ENCODE data around the gene SLC45A1.

DNA sequence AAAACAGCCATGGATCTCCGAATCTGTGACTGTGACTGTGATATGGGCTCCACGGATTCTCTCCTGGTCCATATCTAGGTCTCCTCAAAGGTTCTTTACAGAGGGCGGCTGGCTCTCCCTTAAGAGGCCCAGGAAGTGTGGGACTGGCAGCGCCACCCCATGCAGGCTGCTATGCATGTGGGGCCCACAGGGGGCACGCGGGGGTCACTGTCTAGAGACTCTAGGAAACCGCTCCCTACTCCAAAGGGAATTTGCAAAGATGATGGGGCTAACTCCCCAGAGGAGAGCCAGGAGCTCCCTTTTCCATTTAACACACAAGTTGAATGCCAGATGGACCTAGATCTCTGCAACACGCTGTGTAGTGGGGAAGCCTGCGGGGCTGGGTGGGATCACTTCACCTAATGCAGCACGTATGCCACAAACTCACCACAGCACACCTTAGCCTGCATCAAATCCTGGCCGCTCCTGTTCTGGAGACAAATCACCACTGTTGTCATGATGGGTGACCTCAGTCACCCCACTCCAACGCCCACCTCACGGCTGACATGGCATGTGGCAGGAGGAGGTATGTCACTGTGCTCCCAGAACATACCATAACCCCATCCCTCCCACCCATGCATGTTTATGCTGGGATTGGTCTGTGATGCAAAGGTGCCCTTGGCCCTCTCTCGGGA, 61.7 kb downstream of the SLC45A1 start:
- TF ChIP-seq POLR2AphosphoS5 (IDR thresholded peaks at IDR 0.05; ENCODE audit: borderline replicate concordance, low read depth, low read length) (no peak), EZH2 (IDR thresholded peaks at IDR 0.05) (no peak)

Data from SK-N-MC (cell line).